Renal cortex interstitium (tissue), 11 donors: ENCODE results near the gene ROR2. TPM values are rescaled to one million over a fixed set of nuclear protein-coding genes. Genes with fewer than 3 reads are reported as not detected.

Source experiments
- DNase-seq, 11 donors: peaks; one replicate each; pipeline ENCODE4 v3.0.0-alpha.2; 2013; ENCODE audit warnings: low read depth in 9 of 11, low spot score in 4 of 11; ENCODE audit errors: extremely low read depth in 1 of 11
- polyA plus RNA-seq, 3 donors: library from polyadenylated mRNA; unstranded; fragments of 120-200 nt; gene quantifications; one replicate each; pipeline ENCODE4 v1.2.1, GENCODE V29; 2013; ENCODE audit not compliant: insufficient read length in 3 of 3

Gene ROR2
- polyA plus RNA-seq, 3 donors: 17.4 to 20.5 (median 20.0) TPM

DNA sequence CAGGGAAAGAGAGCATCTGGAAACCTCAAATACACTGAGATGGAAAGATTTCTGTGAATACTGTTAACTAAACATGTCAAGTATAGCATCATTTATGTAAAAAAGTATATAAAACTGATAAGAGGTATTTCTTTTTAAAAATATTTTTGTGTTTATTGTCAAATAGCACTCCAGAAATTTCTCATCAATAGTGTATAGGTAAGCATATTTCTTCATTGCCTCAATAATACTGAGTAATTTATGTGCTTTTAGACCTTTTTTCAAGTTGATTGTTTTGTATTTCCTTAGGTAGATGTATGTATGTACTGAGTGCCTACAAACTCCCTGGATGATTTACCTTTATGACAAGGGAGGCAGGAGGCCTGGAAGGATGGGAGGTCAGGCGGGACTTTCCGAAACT, 196.3 kb downstream of the ROR2 start:
- DNase-seq: no peak

DNA sequence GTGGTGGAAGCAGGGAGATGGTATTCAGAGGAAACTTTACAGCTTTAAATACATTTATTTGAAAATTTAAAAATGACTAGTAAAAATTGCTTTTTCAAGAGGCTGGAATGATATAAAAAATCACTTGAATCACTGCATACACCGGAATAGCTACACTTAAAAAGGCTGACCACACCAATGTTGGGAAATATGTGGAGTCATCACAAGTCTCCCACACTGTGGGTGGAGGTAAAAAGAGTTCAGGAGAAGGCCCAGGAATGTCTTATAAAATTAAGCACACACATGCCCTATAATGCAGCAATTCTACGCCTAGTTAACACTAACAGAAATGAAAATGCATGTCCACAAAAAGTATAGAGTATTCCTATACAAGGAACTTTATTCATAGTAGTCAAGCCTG, 198.1 kb downstream of the ROR2 start:
- no peak for DNase-seq

DNA sequence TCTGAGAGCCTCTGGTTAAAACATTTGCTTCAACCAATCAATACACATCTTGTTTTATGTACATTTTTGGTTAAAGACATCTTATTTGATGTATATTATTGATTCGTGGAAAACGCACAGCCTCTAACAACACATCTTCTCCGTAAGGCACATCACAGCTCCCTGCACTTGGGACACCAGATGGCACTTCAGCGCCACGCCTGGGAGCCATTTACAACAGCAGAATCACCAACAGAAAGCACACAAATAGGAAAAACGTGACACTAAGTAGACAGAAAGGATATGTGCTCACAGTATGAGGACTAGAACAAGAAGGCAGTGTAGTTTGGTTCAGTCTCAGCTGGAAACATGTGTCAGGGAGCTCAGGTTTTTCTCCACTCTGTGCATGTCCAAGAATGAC, 199.7 kb downstream of the ROR2 start:
- no peak for DNase-seq

DNA sequence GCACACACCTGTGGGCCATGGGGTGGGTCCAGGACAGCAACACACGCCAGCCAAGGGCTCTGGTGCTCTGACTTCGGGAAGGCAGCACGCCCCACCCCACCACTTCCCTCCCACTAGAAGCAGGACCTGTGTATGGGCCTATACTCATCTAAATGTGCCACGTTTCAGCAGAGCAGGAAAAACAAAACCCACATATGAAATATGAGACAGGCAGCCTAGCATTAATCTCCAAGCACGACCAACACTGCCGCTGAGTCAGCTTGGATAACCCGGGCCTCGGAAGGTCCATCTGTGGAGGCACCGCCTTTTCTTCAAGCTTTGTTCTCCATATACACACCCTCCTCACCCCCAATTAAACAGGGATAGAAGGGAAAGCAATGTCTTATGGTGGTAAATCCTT, 203.1 kb downstream of the ROR2 start:
- DNase-seq: no peak

DNA sequence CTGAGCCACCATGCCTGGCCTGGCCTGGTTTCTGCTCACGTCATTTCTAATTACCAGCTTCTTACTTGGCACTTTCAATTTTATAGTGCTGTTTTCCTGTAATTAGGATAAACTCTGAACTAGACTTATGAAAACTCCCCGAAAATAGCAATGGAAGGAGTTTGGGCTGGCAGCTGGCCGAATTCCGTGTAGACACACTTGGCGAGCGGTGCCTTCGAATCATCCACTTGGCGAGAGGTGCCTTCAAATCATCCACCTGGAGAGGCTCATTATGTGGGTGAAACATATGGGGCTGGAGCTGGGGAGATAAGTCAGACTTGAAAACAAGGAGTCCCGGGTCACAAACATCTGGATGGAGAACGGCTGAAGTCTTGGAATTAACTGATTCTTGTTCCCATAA, 203.7 kb downstream of the ROR2 start:
- DNase-seq: no peak

DNA sequence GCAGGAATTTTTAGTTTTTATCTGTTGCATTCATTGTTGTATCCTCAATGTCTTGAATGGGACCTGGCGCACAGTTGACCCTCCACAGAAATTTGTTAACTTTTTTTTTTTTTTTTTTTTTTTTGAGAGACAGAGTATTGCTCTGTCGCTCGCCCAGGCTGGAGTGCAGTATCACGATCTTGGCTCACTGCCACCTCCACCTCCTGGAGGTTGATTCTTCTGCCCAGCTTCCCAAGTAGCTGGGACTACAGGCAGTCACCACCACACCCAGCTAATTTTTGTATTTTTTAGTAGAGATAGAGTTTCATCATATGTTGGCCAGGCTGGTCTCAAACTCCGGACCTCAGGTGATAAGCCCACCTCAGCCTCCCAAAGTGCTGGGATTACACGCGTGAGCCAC, 205.9 kb downstream of the ROR2 start:
- no peak for DNase-seq

DNA sequence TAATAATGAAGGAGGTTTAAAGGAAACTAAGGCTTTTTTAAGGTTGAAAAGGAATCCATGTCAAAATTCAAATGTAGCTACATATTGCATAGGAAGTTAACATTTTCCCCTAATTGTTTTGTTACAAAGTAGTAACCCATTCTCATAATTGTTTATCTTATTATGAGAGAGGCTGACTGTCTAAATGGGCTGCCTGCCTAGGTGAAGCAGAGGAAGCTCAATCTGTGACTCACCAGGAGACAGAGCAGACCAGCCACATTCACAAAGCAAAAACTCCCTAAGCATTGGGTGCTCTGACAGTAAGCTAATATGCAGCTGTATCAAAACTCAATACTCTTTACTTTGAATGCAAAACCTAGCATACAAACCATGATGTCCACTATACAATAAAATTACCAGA, 208.5 kb downstream of the ROR2 start:
- no peak for DNase-seq

DNA sequence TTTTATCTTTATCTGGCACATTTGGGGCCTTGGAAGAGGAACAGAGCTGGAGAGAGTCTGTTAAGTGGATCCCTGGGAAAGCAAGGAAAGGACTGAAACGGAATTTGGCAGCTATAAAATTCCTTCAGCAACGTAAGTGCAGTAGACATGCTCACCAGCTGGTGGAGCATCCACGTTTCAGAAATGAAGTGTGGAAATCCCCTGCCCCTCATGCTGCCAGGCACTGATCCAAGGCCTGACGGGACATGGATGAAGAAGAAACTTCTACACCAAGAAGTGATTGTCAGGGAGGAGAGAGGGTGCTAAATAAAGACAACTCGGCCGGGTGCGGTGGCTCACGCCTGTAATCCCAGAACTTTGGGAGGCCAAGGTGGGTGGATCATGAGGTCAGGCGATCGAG, 209.3 kb downstream of the ROR2 start:
- no peak for DNase-seq

DNA sequence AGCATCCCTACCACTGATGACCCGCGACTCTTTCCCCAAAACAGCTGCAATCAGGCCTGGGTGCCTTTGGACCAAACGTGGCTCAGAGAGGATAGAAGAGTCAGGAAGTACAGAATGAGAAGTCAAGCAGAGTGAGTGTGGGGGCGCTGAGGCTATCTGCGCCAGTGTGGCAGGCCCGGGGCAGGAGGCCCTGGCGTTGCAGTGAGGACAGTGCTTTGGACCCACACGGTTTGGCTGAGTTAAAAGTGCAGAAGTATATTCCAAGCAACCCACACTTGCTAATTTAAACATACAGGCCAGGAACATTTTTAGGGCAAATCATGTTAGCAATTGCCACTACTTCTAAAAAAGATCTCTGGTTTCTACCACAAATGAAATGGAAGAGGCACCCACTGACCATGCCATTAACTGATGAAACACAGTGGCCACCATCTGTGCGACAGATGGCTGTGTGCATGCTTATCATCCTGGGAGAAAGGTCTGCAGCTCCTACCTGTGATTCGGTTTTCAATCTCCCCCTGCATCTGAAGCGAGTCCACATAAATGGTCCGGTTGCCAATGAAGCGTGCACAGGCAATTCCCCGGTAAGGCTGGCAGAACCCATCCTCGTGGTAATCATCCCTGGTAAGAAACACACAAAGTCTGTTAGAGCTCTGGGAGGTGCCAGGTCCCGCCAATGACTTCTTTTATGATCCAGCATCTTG, 213.0 kb downstream of the ROR2 start:
- DNase-seq: no peak

DNA sequence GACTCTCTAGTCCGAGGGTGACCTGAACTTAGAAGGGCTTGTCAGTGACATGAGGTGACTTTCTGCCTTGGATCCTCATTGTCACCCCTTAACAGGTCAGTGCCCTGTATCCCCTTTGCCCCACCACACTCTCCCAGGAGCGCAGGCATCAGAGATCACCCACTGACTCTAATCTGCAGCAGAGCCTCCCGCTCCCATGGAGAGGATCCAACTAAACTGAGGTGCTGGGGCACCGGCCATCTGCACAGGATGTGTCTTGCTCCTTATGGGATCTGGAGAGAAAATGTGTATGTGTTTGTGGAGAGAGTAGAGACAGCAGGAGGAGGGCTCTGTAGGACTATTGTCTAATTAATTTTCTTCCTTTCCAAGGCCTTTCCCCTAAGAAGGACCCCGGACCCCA, 213.7 kb downstream of the ROR2 start:
- DNase-seq: no peak

DNA sequence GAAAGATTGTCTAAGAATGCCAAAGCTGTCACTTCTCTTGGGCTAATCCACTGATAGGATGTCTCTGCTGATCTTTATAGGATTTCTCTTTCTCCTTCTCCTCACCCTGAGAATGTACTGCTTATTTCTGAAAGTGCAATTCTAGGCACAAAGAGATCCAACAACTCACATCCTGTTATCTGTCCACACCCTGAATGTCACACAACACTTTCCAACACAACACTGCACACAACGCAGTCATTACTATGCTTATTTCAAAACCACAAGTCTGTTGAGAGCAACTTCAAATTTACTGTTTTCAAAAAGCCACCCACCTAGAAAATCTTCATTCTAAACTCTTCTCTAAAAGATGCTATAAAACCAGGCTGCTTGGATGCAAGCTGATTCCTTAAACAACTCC, 215.0 kb downstream of the ROR2 start:
- no peak for DNase-seq

DNA sequence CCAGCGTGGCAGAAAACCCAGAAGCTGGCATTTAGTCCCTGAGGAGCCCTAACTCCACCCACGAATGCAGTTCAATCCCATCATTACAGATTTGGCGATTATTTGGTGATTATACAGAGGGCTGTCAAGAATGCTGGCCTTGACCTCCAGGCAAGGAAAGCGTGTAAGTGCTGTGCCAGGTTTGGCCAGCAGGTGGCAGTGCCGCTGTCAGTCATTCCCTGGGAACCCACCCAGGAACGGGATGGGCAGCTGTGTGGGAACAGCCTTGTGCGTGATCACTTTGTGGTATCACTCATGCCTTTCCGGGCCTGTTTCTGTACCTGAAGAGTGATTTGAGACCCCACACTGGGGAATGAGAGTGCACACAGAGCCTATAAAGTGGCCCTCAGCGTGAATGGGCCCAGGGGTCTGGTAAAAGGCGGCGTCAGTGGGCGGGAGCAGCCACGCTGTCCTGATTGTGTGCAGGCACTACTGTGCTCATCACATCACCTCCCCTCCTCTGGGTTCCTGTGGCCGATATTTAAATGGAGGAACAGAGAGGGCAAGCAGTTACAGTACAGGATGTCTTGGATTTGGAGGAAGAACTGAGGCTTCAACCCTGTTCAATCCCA, 215.6 kb downstream of the ROR2 start:
- peak in 2 of 11 donors; percentile 37 to 41 for DNase-seq

DNA sequence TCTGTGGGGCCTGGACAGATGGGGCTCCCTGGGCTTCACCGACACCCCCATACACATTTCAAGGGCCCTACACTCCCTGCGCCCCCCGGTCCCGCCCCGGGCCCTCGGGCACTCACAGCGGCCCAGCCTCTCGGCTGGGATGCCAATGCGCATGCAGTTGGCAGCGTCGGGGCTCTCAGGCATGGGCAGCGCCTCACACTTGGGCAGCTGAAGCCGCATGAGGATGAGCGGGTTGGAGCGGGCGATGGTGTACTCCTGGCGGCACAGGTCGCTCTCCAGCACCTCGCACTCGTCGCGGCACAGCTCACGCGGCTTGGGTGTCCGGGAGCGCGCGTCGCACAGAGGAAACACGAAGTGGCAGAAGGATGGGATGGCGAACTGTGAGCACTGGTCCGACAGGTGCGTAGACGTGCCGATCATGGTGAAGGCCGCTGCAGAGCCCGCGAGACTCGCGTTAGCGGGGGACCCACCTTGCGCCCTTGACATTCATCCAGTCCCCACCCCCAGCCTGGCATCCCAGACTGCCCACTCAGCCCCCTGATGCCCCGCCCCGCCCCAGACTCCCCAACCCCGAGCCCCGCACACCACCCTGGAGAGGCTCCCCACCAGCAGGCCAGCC, 216.9 kb downstream of the ROR2 start:
- DNase-seq: no peak

DNA sequence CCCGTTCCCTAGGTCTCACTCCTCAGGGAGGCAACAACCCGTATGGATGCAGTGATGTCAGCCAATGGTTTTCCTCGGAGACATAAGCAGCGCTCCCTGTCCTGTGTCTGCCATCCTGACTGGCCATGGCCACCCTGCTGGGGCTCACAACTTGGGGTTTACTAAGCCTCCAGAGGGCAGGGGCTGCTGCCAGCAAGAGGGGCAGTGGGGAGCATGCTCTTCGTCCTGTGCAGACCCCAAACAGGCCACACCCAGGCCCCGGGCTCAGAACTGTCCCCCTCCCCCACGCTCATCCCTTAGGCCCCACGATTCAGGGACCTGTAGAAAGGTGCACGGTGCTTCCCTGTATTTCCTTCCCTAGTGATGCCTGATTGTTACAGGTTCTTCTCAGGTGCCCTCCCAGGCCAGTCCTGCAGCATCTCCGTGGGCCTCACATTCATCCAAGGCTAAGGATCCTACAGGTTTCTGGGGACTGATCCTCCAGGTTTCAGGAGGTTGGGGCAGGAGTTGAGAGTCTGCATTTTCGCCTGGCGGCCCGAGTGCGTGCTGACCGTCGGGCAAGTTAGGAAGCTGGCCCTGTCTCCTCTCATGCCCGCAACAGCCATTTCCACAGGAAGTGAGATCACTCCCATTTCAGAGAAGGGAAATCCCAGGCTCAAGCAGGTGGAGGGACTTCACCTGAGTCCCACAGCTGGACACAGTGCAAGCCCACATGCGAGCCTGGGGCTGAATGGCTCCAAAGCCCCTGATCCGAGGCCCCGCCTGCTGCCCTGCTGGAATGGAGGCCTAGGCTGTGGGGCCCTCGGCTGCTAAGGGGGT, 217.6 kb downstream of the ROR2 start:
- no peak for DNase-seq

DNA sequence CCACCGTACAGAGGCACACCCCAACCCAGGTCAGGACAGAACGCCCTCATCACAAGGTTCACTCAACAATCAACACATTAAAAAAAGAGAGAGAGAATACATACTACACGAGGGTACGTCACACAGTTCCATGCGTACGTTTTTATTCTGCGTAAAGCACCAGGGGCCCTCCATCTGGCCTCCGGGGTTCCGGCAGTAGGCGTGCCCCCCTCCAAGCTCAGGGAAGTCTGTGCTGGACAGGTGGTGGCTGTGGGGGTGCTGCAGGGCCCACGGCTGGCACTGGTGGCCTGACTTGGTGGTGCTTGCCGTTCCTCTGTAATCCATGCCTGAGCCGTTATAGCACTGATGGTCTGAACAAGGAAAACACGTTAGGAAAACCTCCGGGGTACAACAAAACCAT, 219.2 kb downstream of the ROR2 start:
- DNase-seq: no peak

DNA sequence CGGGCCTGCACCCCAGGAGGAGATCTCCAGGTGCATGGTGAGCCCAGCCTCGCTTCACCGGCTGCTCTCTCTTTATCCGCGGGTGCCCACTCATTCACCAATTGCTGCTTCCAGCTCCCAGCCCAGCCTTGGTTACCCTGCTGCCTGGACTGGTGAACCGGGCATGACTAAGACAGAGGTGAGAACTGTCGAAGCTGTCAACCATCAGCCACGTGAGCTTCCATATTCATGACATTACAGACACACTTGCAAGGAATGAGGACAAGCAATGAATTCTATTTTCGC, 220.5 kb downstream of the ROR2 start:
- no peak for DNase-seq

DNA sequence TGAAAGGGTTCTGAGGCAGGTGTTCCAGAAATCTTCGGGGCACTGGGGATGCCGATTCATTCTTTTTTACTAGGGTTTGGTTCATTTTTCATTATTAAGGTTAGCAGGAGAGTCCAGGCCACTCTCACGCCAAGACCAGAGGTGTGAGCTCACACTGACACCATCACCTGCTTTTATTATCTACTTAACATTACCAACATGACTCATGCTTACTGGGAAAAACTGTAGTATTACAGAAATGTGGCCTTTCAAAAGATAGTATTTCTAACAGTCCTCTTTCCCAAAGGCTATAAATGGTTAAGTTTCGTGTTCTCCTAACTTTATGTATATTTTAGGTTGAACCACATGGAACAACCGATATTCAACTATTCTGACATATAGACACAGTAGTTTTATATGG, 222.1 kb downstream of the ROR2 start:
- no peak for DNase-seq

DNA sequence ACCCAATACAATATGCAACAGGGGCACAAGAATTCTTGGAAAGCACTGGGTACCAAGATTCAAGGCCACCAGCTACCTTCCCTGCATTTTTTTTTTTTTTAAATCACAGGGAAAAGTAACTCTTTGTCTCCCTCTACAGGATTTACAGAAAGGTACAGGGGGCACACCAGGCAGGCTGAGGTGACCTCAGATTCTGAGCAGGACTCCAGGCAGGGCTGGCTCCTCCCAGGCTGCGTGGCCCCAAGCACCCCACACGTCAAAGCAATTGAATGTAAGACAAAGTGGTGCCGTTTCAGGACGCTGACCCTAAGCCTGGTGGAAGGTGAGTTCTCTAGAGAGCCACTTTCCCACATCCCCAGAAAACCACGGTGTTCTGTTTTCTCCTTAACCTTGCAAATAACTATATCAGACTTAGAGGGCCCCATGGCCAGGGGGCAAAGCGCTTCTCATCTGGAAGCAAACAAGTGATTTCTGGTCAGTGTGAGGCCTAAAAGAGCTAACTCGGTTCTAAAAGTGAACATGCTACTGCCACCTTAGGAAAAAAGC, 222.6 kb downstream of the ROR2 start:
- peak in 2 of 11 donors; percentile 39 to 47 for DNase-seq

DNA sequence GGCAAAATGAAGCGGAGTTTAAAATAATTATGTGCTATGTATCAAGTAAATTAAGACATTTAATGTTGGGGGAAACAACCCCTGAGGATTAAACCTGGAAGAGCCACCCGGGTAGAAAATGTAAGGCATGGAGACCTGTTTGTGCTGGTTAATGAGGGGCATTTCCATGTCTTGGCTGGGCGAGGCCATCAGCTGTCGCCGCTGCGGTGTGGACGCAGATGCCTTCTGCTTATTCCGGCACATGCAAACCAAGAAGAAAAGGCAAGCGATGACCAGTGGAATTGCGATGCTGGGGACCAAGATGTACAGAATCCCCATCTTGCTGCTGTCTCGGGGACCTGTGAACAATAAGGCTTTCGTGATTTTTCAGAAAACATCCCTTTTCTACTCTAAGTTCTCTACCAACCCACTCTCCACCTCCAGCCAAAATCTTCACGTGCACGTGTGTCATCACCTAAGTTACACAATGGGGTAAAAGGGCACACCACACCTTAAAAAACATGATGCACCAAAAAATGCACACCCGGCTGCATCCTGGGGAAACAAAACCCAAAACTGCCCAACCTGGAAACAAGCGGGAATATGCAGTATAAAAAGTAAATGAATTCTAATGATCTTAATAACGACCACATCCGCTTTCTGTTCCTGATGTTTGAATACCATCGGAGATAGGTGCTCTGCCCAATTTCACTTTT, 223.5 kb downstream of the ROR2 start:
- no peak for DNase-seq
